Heart left ventricle (tissue), 13 donors: ENCODE data around the gene PRSS2.

Experiments used
- POLR2A ChIP-seq, 2 donors: fragments of 450-650 bp; IDR thresholded peaks; one replicate each; pipeline ENCODE4 v1.6.1; 2017; ENCODE audit warnings: antibody characterized with exemption in 2 of 2, mild to moderate bottlenecking in 2 of 2, moderate library complexity in 2 of 2
- TF ChIP-seq, protein P1 (sequence below), 12 donors: fragments of 200-600 bp; sonication (generic) in 4 of 12; IDR thresholded peaks; one replicate each; pipeline versions ENCODE4 v1.5.0 to v1.8.0; 2018 to 2022; ENCODE audit warnings: antibody characterized with exemption in 12 of 12, mild to moderate bottlenecking in 5 of 12
- donor health status: ischemic (EF 13 %, LVEDD 7.1; RV severe dilation, severe dysfunction).
- donor health status: DM: no; HTN: yes; CAD: no.
- donor health status: DM: no; HTN: no; CAD: no.
- donor health status: ischemic (EF 25% LVEDD 6.9; RV normal size, moderate dysfunction).
- donor health status: ischemic (EF 25% LVEDD 5.7; RV mildly dilated, moderate dysfunction).
- donor health status: ischemic (EF 35%, LVEDD 5.7; RV mildly dilated, moderate dysfunction).
- donor health status: nonischemic (EF 11% LVEDD 7.7; RV severe dilation, severe dysfunction).
- donor health status: DM: yes; HTN: yes; CAD: no.
- donor health status: PGD.
- donor health status: ischemic (EF 29% LVEDD 5.4; RV normal size, mild dysfunction).
- donor health status: nonischemic (EF 23%, LVEDD 6.1; RV moderate dilation, normal function).

DNA sequence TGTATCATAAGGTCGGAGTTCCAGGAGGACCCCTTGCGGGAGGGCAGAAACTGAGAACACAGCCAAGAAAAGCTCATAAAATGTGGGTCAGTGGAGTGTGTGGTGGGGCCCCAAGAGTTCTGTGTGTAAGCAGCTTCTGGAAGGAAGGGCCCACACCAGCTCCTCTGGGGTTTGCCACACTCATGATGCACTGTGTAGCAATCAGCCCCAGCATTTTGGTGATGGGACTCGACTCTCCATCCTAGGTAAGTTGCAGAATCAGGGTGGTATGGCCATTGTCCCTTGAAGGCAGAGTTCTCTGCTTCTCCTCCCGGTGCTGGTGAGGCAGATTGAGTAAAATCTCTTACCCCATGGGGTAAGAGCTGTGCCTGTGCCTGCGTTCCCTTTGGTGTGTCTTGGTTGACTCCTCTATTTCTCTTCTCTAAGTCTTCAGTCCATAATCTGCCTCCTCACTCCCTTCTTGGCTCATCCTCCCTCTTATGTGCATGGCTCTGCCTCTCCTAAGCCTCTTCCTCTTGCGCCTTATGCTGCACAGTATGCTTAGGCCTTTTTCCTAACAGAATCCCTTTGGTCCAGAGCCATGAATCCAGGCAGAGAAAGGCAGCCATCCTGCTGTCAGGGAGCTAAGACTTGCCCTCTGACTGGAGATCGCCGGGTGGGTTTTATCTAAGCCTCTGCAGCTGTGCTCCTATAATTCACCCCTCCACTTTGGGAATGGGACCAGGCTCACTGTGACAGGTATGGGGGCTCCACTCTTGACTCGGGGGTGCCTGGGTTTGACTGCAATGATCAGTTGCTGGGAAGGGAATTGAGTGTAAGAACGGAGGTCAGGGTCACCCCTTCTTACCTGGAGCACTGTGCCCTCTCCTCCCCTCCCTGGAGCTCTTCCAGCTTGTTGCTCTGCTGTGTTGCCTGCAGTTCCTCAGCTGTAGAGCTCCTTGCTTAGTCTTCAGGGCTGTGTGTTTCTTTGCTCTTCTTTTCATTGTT is 17.8 kb downstream of the PRSS2 start:
- no peak for TF ChIP-seq POLR2A (IDR thresholded peaks at IDR 0.05)
- TF ChIP-seq, protein P1, sequence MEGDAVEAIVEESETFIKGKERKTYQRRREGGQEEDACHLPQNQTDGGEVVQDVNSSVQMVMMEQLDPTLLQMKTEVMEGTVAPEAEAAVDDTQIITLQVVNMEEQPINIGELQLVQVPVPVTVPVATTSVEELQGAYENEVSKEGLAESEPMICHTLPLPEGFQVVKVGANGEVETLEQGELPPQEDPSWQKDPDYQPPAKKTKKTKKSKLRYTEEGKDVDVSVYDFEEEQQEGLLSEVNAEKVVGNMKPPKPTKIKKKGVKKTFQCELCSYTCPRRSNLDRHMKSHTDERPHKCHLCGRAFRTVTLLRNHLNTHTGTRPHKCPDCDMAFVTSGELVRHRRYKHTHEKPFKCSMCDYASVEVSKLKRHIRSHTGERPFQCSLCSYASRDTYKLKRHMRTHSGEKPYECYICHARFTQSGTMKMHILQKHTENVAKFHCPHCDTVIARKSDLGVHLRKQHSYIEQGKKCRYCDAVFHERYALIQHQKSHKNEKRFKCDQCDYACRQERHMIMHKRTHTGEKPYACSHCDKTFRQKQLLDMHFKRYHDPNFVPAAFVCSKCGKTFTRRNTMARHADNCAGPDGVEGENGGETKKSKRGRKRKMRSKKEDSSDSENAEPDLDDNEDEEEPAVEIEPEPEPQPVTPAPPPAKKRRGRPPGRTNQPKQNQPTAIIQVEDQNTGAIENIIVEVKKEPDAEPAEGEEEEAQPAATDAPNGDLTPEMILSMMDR (IDR thresholded peaks at IDR 0.05), result no peak
